Progenitor cell of endocrine pancreas (in vitro differentiated cells): ENCODE results near the gene ASIC4. TPM values are rescaled to one million over a fixed set of nuclear protein-coding genes. Genes with fewer than 3 reads are reported as not detected.

ENCODE experiments used
- DNase-seq: peaks from one replicate; pipeline ENCODE4 v3.0.0; 2021; ENCODE audit warnings: low spot score; ENCODE audit not compliant: unreplicated experiment
- H3K27ac Mint-ChIP-seq: 2 replicates; pipeline ENCODE4 v1.8.0; 2021; ENCODE audit warnings: mild to moderate bottlenecking, moderate library complexity, mixed read lengths
- H3K27me3 Mint-ChIP-seq: 2 replicates; pipeline ENCODE4 v1.8.0; 2021; ENCODE audit warnings: mixed read lengths
- H3K36me3 Mint-ChIP-seq: 2 replicates; pipeline ENCODE4 v1.8.0; 2022; ENCODE audit warnings: mixed read lengths; ENCODE audit not compliant: insufficient read depth
- H3K4me1 Mint-ChIP-seq: 2 replicates; pipeline ENCODE4 v1.8.0; 2021; ENCODE audit warnings: low read depth, mixed read lengths
- H3K4me3 Mint-ChIP-seq: 2 replicates; pipeline ENCODE4 v1.8.0; 2021; ENCODE audit warnings: low read depth, mild to moderate bottlenecking, moderate library complexity, mixed read lengths
- H3K9me3 Mint-ChIP-seq: 2 replicates; pipeline ENCODE4 v1.8.0; 2021; ENCODE audit warnings: low read depth, mixed read lengths
- total RNA-seq: library from RNA; stranded (reverse); gene quantifications from 2 replicates; pipeline ENCODE4 v1.2.1, GENCODE V29; 2021
- TF ChIP-seq, protein P1 (sequence below): fragments of 200-600 bp; sonication (generic); IDR thresholded peaks from one replicate; pipeline ENCODE4 v1.5.0; 2021; ENCODE audit warnings: antibody characterized with exemption, mild to moderate bottlenecking; ENCODE audit not compliant: unreplicated experiment

The ASIC4 gene
- total RNA-seq, 1 donor from 2014 or later: 5.1 TPM

GRCh38 chr2:219506153-219506801, 8.0 kb upstream of the ASIC4 start:
- Mint-ChIP-seq H3K9me3 (no peaks in the 10 kb centered on the region), H3K4me3 (no peak overlapping the region), H3K36me3 (peaks cover 4% of the 10 kb centered on the region), H3K27me3 (peaks cover 6% of the 10 kb centered on the region), H3K27ac (no peak overlapping the region), H3K4me1 (peaks cover 11% of the 10 kb centered on the region)
- no peak for DNase-seq
- TF ChIP-seq, protein P1, sequence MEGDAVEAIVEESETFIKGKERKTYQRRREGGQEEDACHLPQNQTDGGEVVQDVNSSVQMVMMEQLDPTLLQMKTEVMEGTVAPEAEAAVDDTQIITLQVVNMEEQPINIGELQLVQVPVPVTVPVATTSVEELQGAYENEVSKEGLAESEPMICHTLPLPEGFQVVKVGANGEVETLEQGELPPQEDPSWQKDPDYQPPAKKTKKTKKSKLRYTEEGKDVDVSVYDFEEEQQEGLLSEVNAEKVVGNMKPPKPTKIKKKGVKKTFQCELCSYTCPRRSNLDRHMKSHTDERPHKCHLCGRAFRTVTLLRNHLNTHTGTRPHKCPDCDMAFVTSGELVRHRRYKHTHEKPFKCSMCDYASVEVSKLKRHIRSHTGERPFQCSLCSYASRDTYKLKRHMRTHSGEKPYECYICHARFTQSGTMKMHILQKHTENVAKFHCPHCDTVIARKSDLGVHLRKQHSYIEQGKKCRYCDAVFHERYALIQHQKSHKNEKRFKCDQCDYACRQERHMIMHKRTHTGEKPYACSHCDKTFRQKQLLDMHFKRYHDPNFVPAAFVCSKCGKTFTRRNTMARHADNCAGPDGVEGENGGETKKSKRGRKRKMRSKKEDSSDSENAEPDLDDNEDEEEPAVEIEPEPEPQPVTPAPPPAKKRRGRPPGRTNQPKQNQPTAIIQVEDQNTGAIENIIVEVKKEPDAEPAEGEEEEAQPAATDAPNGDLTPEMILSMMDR: no peak

GRCh38 chr2:219506802-219507526, 7.3 kb upstream of the ASIC4 start:
- no peak for DNase-seq
- TF ChIP-seq, protein P1: no peak
- peaks cover 6% of the 10 kb centered on the region for H3K27me3 Mint-ChIP-seq
- H3K36me3 Mint-ChIP-seq: peaks cover 4% of the 10 kb centered on the region
- no peak overlapping the region for H3K27ac Mint-ChIP-seq
- peaks cover 14% of the 10 kb centered on the region for H3K4me1 Mint-ChIP-seq
- no peaks in the 10 kb centered on the region for H3K9me3 Mint-ChIP-seq
- no peak overlapping the region for H3K4me3 Mint-ChIP-seq

- peaks cover 6% of the 10 kb centered on the region for H3K27me3 Mint-ChIP-seq
- H3K9me3 Mint-ChIP-seq: no peaks in the 10 kb centered on the region
- TF ChIP-seq, protein P1: no peak
- no peak overlapping the region for H3K27ac Mint-ChIP-seq
- DNase-seq: no peak
- H3K36me3 Mint-ChIP-seq: peaks cover 4% of the 10 kb centered on the region
- H3K4me1 Mint-ChIP-seq: peaks cover 19% of the 10 kb centered on the region
- H3K4me3 Mint-ChIP-seq: no peak overlapping the region
Measured at GRCh38 chr2:219507581-219508443, 6.5 kb upstream of the ASIC4 start.

GRCh38 chr2:219508444-219508734, 5.9 kb upstream of the ASIC4 start:
- Mint-ChIP-seq H3K4me3 (no peak overlapping the region), H3K27ac (no peak overlapping the region), H3K9me3 (no peaks in the 10 kb centered on the region), H3K36me3 (peaks cover 4% of the 10 kb centered on the region), H3K4me1 (peaks cover 24% of the 10 kb centered on the region), H3K27me3 (peaks cover 7% of the 10 kb centered on the region)
- DNase-seq: no peak
- TF ChIP-seq, protein P1: no peak
